Omental fat pad (tissue), 4 donors: Measurements from ENCODE around the gene ZNF554. TPM values are rescaled to one million over a fixed set of nuclear protein-coding genes. Genes with fewer than 3 reads are reported as not detected.

ENCODE experiments used
- ATAC-seq: fragments of 150-250 bp; one replicate; pipeline ENCODE4 v1.9.1; 2016; ENCODE audit warnings: mild to moderate bottlenecking, moderate library complexity; ENCODE audit not compliant: low FRiP score
- DNase-seq: peaks from one replicate; pipeline ENCODE4 v3.0.0-alpha.2; 2019; ENCODE audit warnings: low spot score
- total RNA-seq, 4 donors: library from RNA; depleted of rRNA; stranded (reverse); fragments of >200 nt; gene quantifications; one replicate each; pipeline ENCODE4 v1.1.0, GENCODE V29; 2016
- TF ChIP-seq, protein P1 (sequence below), 3 donors: fragments of 450-650 bp; IDR thresholded peaks; one replicate each; pipeline ENCODE4 v1.5.1; 2016 to 2017; ENCODE audit warnings: antibody characterized with exemption in 3 of 3, mild to moderate bottlenecking in 3 of 3, moderate library complexity in 2 of 3

The ZNF554 gene
- total RNA-seq, 4 donors from 2014 or later = 0.84 to 4.0 (median 3.1) TPM

DNA sequence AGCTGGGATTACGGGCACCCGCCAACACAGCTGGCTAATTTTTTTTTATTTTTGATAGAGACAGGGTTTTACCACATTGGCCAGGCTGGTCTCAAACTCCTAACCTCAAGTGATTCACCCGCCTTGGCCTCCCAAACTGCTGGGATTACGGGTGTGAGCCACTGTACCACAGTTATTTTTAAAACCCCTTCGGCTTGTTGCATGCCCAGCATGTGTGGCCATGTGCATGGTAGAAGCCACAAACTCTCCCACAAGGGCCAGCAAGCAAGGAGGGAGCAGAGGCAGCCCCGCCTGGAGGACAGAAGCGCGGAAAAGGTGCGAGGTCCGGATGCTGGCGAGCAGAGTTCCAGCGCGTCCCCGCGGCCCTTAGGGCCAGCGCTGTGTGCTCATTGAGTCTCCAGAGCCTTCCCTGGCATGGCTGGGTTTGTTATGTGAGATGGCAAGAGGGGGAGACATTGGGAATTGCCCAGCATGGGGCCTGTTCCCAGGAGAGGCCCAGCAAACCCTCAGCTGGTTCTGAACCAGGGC, 21.4 kb upstream of the ZNF554 start:
- no peak for ATAC-seq
- TF ChIP-seq, protein P1, sequence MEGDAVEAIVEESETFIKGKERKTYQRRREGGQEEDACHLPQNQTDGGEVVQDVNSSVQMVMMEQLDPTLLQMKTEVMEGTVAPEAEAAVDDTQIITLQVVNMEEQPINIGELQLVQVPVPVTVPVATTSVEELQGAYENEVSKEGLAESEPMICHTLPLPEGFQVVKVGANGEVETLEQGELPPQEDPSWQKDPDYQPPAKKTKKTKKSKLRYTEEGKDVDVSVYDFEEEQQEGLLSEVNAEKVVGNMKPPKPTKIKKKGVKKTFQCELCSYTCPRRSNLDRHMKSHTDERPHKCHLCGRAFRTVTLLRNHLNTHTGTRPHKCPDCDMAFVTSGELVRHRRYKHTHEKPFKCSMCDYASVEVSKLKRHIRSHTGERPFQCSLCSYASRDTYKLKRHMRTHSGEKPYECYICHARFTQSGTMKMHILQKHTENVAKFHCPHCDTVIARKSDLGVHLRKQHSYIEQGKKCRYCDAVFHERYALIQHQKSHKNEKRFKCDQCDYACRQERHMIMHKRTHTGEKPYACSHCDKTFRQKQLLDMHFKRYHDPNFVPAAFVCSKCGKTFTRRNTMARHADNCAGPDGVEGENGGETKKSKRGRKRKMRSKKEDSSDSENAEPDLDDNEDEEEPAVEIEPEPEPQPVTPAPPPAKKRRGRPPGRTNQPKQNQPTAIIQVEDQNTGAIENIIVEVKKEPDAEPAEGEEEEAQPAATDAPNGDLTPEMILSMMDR (IDR thresholded peaks at IDR 0.05) = no peak
- no peak for DNase-seq

DNA sequence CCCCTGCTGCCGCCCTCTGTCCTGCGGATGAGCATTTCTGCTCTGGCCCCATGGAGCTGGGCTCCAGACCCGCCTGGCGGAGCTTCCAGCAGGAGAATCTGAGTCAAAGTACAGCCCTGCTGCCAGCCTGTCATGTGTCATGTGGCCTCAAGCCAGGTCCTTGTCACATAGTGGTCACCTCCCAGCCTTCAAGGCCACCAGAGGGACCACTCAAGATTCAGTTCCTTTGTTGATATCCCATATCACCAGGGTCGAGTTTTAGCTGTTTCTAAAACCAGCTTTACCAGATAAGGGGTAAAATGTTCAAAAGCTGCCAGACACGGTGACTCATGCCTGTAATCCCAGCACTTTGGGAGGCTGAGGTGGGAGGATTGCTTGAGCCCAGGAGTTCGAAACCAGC, 20.9 kb upstream of the ZNF554 start:
- no peak for DNase-seq

DNA sequence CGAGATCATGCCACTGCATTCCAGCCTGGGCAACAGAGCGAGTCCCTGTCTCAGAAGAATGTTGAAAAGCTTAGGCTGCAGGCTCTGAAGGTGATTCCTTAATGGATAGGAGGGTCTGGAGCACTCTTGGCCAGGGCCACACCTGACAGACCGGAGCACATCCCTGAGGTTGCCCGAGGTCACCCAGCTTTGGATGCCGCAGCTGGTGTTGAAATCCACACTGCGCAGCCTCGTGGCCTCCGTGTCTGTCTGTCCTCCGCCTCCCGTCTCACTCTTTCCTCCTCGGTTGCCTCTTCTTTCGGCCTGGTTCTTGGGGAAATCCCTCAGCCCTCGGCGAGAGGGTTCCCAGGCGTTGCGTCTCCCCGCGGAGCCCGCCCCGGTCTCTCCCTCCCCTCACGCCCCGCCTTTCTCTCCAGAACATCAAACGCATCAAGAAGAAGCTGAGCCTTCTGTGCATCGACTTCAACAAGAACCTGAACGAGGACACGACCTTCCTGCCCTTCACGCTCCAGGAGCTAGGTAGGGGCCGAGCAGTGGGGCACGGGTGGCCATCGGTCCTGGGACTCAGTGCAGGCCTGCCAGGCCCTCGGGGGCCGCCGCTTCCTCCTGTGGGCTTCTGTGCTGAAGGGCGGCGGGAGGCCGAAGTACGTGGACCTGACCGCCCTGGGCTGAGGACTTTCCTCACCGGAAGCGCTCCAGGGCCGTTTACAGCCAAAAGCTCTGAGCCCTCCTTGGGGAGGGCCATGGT, 20.2 kb upstream of the ZNF554 start:
- DNase-seq (no peak), ATAC-seq (no peak)
- TF ChIP-seq, protein P1 (IDR thresholded peaks at IDR 0.05) = no peak

More for the DNA sequence above, 20.9 kb upstream of the ZNF554 start:
- TF ChIP-seq, protein P1 (IDR thresholded peaks at IDR 0.05) = no peak
- no peak for ATAC-seq

DNA sequence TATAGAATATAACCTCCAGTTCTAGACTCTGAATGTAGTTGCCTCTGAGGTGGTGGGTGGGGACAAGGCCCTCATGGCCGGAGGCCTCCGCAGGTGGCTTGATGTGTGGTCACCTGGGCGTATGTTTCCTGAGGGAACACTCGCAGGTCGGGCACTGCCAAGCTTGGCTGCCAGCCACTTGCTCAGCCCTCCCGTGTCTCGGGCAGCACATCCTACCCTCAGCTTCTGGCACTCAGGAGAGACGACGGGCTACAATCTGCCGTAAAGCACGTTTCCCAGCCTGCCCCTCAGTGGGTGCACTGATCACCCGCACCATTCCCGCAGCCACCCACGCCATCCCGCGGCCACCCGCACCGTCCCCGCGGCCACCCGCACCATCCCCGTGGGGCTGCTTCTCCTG, 19.2 kb upstream of the ZNF554 start:
- TF ChIP-seq, protein P1 (IDR thresholded peaks at IDR 0.05) = no peak
- DNase-seq (no peak), ATAC-seq (no peak)

DNA sequence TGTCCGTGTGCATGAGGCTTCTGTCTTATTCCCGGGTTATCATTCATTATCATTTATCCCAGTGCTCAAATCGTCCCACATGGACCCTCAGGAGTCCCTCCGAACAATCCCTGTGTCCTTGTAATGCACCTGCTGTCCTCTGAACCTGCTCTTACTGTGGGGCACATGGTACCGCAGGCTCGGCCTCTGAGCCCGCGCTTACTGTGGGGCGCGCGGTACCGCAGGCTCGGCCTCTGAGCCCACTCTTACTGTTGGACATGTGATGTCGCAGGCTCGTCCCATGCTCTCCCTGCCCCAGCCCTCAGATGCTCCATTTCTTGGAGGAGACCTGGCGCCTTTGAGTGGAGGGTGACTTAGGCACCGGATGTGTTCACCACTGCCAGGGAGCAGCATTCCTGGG, 16.8 kb upstream of the ZNF554 start:
- ATAC-seq (no peak), DNase-seq (no peak)
- TF ChIP-seq, protein P1 (IDR thresholded peaks at IDR 0.05) = no peak

DNA sequence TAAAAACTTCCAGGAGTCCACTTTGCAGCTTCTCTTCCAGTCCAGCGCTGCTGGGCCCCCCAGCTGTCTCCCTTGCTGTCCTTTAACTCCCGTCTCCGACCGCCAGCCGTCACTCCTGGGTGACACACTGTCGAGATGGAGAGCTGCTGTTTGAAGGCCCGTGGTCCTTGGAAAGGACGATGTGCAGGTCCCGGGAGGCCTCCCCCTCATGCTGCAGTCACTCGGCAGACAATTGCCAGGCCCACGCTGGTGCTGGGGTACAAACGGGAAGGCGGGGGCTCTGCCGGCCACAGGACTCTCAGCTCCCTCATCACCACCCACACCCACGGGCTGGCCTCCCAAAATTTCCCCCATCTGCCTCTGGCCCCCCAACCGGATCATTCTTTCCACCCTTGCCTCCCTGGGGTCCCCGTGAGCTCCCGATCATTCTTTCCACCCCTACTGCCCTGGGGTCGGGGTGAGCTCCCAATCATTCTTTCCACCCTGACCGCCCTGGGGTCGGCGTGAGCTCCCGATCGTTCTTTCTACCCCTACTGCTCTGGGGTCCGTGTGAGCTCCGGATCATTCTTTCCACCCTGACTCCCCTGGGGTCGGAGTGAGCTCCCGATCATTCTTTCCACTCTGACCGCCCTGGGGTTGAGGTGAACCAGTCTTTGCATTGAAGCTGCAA, 16.0 kb upstream of the ZNF554 start:
- ATAC-seq (no peak), DNase-seq (no peak)
- TF ChIP-seq, protein P1 (IDR thresholded peaks at IDR 0.05) = no peak
